Suppressor macrophage treated with lipopolysaccharide for 1 hour (primary cell): Measurements from ENCODE around the gene ITGB1BP1.

ENCODE experiments used
- DNase-seq, 3 donors: peaks; one replicate each; pipeline ENCODE4 v3.0.0-alpha.2; 2020 to 2022

ITGB1BP1 gene, protein sequence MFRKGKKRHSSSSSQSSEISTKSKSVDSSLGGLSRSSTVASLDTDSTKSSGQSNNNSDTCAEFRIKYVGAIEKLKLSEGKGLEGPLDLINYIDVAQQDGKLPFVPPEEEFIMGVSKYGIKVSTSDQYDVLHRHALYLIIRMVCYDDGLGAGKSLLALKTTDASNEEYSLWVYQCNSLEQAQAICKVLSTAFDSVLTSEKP

DNA sequence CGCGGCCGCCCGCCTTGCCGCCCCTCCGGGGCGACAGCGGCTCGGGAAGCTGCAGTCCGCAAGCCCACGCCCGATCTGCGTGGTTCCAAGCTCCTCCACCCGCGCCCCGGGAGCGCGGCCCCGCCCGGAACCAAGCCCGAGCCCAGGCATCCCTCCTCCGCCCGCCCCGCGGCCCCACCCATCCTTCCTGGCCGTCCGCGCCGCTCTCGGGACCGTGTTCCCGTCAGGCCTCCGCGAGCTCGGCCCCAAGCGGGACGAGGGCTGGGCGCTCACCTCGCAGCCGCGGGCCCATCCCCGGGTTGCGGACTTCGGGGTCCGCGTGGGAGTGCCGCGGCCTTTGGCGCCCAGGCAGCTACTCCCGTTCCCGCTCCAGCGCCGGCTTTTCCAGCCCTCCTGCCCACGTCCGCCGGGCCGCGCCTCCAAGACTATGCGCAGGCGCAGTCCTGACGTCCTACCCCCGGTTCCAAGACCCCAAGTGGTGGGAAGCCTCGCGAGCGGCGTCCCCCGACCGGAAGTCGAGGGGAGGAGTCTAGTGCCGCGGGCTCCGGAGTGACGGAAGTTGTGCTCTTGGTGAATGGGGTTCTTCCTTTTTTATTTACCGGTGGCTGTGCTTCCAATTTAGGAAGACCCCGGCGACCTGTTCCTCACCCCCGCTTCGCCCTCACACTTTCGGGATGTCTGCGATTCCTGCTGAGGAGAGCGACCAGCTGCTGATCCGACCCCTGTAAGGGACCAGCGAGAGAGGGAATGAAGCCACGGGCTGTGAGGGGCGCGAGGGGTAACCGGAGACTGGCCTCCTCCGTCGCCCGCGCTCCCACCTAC, at the start of gene ITGB1BP1, which contains the start of gene CPSF3:
TSS of gene ITGB1BP1 (minus strand) at position 429 of the 822 bp plus-strand sequence. CDS start 4,831 bp downstream, outside the sequence.
TSS of gene CPSF3 (plus strand) at position 555 of the 822 bp plus-strand sequence. CDS start at position 675, 120 bp downstream.
- DNase-seq: peak; percentile 99 to 100 (median 99)

DNA sequence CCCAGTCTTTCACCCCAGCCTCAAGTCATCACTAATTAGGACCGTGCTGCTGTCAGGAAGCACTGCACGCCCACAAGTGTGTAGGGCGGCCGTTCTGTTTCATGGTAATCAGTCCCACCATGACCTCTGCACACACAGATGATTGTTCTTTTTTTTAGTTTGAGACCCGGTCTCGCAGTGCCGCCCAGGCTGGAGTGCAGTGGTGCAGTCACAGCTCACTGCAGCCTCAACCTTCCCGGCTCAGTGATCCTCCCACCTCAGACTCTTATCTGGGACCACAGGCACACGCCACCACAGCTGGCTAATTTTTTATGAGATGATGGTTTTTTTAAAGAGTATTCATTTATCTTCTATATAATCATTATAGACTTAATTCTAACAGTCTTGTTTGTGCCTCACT, 49.2 kb upstream of the ITGB1BP1 start:
- no peak for DNase-seq

DNA sequence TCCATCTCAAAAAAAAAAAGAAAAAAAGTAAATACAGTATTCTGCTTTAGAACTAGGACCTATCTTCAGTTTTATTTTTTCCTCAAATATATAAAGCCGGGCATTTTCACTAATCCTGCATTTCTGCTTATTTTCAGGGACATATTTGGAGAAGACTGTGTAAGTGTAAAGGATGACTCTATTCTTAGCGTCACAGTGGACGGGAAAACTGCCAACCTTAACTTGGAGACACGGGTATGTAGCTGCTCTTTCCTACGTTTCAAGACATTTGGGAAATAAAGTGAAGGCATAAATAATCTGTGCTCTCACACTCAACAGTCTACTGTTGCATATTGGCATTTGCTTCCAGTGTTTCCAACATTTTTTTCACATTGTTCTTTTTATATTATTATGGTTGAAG, 47.9 kb upstream of the ITGB1BP1 start:
- DNase-seq: peak in 1 of 3 donors; percentile 6

DNA sequence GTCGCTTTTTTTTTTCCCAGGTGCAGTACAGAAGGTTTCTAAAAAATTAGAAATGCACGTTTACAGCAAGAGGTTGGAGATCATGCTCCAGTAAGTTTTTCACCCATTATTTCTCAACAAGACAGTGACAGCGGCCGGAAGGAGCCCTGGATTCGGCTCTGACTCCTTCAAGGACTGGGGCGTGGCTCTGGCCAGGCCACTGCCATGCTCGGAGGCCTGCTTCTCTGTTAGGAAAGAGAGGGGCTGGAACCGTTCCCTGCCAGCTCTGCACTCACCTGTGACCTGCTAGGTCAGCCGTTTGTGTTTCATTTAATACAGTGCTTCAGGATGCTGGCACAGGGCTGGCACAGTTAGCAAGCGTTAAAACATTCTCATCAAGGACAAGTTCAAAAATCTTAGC, 44.4 kb upstream of the ITGB1BP1 start:
- peak in 1 of 3 donors; percentile 11 for DNase-seq

DNA sequence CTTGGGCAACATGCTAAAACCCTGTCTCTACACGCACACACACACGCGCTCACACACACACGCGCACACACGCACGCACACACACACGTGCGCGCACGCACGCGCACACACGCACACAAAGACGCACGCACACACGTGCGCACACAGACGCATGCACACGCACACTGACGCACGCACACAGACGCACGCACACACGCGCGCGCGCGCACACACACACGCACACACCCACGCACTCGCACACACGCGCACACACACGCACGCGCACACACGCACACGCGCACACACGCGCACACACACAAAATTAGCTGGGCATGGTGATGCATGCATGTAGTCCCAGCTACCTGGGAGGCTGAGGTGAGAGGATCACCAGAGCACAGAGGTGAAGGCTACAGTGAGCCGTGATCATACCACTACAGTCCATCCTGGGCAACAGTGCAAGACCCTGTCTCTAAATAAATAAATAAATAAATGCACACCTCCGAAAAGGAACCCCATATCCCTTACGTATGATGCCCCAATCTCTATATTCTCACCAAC, 42.9 kb upstream of the ITGB1BP1 start:
- no peak for DNase-seq

DNA sequence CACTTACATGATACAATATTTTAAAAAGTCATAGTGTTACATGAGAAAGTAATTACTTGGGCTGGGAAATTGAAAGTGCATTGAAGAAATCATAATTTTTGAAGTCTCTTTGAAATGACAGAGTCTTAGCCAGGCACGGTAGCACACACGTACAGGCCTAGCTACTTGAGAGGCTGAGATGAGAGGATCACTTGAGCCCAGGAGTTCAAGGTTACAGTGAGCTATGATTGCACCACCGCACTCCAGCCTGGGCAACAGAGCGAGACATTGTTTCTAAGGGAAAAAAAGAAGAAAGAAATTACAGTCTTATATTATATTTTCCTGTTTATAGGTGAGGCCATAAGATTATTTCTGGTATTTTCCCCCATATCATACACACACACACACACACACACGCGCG, 41.8 kb upstream of the ITGB1BP1 start:
- peak in 1 of 3 donors; percentile 9 for DNase-seq

DNA sequence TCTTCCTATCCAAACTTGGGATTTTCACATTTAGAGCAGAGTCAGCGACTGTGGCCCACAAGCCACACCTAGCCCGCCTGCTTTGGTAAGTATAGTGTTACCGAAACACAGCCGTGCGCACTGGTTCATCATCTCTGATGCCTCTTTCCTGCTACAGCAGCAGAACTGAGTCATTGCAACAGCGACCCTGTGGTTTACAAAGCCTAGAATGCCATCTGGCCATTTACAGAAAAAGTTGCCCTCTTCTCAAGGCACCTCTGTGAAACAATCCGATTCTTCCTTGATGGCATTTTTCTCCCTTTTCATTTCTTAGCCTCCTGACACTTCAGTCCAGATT, 40.3 kb upstream of the ITGB1BP1 start:
- DNase-seq: peak; percentile 36 to 49 (median 40)

DNA sequence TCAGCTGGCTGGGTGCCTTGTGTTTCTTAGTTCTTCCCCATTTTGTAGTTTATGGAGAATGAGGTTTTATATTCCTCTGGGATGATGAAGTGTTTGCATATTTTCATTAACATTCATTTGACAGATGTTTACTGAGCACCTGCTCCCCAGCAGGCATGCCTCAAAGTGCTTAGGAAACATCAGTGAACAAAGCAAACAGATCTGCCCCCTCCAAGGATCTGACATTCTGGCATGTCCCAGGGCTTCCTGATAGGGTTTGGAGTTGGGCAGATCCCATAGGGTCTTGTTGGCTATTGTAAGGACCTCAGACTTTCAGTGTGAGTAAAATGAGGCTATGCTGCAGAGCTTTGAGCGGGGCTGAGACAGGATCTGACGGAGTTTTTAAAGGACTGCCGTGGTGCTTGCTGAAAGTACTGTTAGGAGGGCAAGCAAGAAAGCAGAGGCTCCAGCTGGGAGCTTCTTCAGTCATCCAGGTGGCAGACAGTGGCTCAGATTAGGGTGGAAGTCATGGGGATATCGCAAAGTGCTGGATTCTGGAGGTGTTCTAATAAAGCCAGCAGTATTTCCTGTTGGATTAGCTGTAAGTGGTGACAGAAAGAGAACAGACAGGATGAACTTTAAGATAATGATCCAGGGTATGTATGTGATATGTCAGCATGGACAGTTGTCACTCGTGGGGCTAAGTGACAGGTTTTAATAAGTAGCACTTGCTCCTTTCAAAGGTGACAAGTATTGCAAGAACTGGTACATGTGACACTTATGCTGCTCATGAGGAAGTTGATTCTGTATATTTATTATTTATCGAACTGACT, 39.8 kb upstream of the ITGB1BP1 start:
- peak in 1 of 3 donors; percentile 13 for DNase-seq

DNA sequence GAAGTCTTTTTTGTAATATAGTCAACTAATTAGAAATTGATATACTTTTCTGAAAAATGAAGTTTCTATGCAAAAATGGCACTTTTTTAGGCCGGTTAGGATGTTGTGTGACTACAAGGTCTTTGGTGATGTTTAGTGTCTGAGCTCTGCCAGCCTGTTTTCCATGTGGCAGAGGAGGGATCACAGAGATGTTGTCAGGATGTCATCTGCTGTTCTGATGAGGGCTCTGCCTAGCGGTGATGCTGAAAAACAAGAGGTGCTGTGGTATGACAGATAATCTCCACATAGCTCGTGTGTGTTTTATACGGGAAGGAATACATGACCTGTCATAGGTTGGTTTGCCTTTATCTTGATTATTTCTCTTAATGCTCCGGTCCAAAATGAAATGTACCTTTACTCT, 39.0 kb upstream of the ITGB1BP1 start:
- DNase-seq: peak in 1 of 3 donors; percentile 14

DNA sequence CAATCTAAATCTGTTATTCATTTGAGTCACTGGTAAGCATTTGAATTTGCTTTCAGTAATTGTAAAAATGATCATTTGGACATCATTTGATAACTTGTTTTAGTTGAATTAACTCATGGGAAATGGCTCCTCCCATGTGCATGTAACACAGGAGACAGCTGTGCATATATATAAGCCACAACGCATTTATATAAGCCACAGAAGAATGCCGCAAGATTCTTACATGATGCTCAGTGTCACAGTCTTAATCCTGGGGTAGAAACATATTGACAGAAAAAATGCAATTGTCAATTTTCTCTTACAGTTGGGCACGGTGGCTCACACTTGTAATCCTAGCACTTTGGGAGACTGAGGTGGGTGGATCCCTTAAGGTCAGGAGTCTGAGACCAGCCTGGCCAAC, 37.8 kb upstream of the ITGB1BP1 start:
- DNase-seq: no peak

DNA sequence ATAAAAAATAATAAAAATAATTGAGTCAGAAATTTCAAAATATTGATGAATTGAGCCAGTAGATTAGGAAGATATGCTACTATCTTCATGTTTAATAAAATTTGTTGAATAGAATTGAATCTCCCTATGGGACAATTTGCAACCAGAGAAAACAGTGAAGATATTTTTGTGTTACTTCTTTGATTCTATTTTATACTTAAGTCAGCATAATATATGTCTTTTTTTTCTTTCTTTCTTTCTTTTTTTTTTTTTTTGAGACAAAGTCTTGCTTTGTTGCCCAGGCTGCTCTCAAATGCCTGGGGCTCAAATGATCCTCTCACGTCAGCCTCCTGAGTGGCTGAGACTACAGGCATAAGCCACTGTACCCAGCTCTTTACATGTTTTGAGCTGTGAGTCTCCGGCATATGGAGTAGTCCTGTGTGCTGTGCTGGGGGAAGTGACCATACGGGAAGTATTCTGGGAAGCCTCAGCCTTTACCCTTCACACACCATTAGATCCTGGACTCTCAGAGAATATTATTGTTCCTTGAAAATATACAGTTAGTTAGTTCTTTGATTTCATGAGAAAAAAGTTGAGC, 37.2 kb upstream of the ITGB1BP1 start:
- DNase-seq: no peak

DNA sequence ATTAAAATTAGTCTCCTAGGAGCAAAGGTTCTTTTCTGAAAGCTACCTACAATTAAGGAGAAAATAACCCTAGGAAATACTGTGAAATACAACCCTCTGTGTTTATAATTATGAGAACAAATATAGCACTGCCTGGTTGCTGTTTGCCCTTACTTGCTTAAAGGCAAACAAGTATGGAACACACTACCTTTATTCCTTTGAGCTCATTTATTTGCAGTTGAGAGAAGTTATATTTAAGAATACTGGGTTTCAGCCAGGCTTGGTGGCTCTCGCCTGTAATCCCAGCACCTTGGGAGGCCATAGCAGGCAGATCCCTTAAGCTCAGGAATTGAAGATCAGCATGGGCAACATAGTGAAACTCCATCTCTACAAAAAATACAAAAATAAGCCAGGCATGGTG, 27.9 kb upstream of the ITGB1BP1 start:
- no peak for DNase-seq

DNA sequence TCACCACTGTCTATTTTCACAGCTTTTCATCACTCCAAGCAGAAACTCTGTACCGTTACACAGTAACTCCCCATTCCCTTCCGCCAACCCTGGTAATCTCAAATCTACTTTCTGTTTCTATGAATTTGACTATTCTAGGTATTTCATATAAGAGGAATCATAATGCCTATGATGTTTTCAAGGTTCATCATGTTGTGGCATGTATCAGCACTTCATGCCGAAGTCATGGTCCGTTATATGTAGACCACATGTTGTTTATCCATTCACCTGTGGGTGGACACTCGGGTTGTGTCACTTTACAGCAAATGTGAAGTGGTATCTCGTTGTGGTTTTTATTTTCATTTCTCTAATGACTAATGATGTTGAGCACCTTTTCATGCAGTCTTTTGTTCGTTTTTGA, 21.8 kb upstream of the ITGB1BP1 start:
- no peak for DNase-seq

DNA sequence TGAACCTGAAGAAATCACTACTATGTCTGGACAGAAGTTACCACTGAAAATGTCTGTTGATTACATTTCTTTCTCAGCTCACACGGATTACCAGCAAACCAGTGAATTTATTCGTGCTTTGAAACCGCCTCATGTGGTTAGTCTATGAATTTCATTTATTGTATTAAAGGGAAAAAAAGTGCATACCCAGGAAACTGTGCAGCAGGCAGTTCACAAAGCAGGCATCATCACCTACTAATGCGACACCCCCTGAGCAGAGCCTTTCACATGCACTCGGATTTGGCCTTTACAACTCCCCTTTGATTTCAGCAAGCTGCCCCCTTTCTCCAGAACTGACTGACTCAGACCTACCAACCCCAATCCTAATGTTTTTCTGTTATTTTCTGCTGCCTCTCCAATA, 20.2 kb upstream of the ITGB1BP1 start:
- peak in 1 of 3 donors; percentile 12 for DNase-seq

DNA sequence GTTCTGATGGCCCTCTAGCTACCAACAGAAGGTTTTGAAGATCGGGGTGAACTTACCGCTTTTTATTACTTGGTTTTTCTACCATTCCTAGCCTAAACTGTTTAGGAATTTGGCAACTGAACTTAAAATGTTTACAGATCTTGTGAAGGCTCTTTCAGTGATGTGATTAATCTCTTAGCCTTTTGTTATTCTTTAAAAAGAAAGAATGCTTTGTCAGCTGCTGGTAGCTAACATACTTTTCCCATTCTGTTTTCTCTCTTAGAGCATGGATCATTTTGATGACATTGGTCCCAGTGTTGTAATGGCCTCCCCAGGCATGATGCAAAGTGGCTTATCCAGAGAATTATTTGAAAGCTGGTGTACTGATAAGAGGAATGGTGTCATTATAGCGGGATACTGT, 18.2 kb upstream of the ITGB1BP1 start:
- peak in 1 of 3 donors; percentile 9 for DNase-seq

DNA sequence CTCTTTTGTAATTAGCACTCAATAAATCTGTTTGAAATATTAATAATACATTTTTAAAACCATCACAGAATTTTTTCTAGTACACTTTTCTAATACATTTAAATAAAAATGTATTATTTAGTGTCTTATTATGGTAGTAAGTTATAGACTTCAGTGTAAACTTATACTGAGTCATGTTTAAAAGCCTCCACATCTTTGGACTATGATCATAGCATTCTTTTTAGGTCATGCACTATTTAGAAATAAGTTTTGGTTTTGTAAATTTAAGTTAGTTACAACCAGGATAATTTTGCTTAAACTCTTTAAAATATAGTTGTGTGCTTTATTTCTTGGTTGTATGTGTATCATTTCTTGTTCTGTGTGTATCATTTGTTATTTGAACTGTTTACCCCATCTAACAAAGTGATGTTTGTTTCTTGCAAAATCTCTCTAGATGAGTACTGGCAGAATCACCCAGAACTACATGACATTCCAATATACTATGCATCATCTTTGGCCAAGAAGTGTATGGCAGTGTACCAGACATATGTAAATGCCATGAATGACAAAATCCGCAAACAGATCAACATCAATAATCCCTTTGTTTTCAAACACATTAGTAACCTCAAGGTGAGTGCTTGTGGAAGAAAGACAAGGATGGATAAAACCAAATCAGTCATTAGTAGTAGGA, 16.9 kb upstream of the ITGB1BP1 start:
- no peak for DNase-seq

DNA sequence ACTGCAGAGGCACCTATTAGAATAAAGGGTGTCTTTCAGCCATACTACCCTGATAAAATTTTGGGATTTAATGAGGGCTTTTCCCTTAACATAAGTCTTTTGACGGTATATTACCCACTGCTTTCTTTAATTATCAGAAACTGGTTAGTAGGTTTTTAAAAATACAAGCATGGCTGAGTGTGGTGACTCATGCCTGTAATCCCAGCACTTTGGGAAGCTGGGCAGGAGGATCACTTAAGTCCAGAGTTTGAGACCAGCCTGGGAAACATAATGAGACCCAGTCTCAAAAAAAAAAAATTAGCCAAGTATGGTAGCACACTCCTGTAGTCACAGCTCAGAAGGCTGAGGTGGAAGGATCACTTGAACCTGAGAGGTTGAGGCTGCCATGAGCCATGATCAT, 16.2 kb upstream of the ITGB1BP1 start:
- no peak for DNase-seq

DNA sequence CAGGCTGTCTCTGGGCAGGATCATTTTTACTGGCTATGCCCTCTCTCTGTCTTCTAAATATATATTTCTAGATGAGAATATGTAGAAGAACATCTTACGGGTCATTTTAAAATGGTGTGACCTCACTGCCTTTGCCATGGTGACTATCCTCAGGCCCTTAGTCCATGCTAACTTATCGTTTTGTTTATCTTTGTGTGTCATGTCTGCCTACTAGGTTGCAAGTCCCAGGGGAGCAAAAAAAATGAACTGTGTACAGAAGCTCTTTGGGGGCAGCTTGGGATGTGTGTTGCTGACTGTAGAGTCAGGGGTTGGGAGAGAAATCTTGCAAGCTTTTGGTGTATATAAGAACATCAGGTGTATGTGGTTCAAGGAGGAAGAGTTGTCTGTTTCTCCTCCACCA, 11.2 kb upstream of the ITGB1BP1 start:
- no peak for DNase-seq

DNA sequence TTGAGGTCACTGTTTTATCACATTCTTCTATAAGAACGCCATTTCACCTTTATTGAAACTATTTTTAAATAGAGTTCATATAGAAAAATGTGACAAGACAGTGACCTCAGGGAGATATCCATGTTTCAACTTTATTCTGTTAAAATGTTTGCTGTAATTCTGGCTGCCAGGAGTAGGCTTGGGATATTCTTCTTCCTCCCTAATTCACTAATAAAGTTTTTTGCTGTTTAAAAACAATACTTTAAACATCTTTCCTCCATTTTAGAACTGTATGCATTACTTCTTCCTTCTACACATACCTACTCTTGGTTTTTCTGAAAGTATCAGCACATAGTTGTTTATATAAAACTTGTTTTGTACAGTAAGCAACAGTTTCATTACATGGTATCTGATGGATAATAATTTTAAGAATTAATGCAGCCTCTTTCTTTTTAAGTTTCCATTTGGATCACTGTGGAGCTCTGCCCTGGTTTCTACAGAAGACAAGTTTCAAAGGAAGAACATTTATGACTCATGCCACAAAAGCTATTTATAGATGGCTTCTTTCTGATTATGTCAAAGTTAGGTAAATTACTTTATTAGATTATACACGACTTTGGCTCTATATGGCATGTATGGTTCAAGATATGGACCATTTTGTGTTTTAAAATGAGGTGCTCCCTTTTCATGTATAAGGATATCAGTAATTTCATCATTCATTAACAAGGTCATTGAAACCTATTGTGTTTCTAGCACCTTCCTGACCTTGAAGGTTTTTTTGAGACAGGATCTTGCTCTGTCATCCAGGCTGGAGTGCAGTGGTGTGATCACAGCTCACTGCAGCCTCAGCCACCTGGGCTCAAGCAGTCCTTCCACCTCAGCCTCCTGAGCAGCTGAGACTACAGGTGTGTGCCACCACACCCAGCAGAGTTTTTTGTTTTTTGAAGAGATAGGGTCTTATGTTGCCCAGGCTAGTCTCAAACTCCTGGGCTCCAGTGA, 7.3 kb upstream of the ITGB1BP1 start:
- DNase-seq: no peak

DNA sequence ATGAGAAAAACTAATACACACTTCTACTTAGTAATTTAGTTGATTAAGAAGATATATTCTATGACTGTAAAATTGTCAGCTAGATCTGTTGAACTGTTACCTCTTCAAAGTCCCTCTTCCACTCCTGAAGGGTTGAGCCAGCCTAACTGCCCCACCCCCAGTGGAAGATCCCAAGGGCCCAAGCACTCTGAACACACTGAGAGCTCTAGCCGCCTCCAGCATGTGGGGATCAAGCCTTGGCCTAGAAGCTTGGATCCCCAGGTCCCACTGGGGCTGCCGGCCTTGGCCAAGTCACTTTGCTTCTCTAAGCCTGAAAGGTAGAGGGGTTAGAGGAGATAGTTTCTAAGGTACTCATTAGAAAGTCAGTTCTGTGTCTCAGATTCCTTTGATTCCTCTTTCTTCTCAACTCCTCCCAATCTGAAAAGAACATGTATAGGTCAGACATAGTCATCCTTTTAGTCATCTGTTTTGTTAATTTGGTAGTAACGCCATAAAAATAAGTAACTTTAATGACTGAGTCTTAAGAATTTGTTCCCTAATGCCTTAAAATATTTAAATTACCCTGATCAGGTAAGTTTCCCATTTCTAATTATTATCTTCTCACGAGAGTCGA, 5.7 kb upstream of the ITGB1BP1 start:
- no peak for DNase-seq
